ENCODE results near the gene GLIPR1L2.

DNA sequence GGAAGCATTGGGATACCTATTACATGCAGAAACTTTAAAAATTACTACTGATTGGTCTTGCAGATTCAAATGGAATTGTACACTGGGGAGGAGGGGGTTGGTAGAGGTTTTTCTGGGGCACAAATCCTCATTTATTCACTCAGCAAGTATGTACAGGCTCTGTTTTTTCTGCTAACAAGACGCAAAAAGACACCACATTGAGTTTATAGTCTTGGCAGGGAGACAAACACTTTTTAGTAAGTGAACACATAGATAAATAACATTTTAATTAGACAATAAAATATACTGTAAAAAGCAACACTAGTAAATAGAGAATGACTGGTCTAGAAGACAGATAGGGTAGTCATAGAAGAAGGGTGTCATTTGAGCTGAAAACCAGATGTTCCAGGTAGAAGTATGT, 23.8 kb downstream of the GLIPR1L2 start:
- TF ChIP-seq, protein P1, sequence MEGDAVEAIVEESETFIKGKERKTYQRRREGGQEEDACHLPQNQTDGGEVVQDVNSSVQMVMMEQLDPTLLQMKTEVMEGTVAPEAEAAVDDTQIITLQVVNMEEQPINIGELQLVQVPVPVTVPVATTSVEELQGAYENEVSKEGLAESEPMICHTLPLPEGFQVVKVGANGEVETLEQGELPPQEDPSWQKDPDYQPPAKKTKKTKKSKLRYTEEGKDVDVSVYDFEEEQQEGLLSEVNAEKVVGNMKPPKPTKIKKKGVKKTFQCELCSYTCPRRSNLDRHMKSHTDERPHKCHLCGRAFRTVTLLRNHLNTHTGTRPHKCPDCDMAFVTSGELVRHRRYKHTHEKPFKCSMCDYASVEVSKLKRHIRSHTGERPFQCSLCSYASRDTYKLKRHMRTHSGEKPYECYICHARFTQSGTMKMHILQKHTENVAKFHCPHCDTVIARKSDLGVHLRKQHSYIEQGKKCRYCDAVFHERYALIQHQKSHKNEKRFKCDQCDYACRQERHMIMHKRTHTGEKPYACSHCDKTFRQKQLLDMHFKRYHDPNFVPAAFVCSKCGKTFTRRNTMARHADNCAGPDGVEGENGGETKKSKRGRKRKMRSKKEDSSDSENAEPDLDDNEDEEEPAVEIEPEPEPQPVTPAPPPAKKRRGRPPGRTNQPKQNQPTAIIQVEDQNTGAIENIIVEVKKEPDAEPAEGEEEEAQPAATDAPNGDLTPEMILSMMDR (conservative IDR thresholded peaks at IDR 0.05; ENCODE audit: low read depth, low read length) = no peak
- TF ChIP-seq EZH2 (IDR thresholded peaks at IDR 0.05; ENCODE audit: low read length, unreplicated experiment) (no peak), EZH2phosphoT487 (IDR thresholded peaks at IDR 0.05; ENCODE audit: borderline replicate concordance, low read length) (no peak)

Data from PC-3 (cell line).